A549 (cell line): ENCODE measurements around the gene SLC37A2. TPM values are rescaled to one million over a fixed set of nuclear protein-coding genes. Genes with fewer than 3 reads are reported as not detected.

Experiments
- ATAC-seq, 2 experiments: fragments of 200-7000 bp in 1 of 2; fragments of >200 bp in 1 of 2; cut with Nextera tagmentation in 1 of 2; cut with Tn5 transposase in 1 of 2; 3 replicates each; pipeline versions ENCODE4 v1.8.0 to v1.9.1; 2018 to 2020; ENCODE audit warnings: mild to moderate bottlenecking in 1 of 2, moderate library complexity in 1 of 2
- CTCF ChIA-PET: fragments of 300-600 bp; sonication (Branson Sonifier 250); formaldehyde crosslinking; extraction: SDS; loops from one replicate; lab custom pipeline; 2021; ENCODE audit warnings: antibody characterized with exemption, inconsistent platforms; lab: Yijun Ruan, JAX
- POLR2A ChIA-PET: fragments of 350-600 bp; formaldehyde crosslinking; extraction: SDS; loops from one replicate; lab custom pipeline; 2021; ENCODE audit warnings: antibody characterized with exemption, inconsistent platforms; lab: Yijun Ruan, JAX
- DNase-seq, 2 experiments: peaks; one replicate each; pipeline versions ENCODE4 v3.0.0 to v3.0.0-alpha.2; 2011 to 2016; ENCODE audit warnings: low read depth in 1 of 2, low spot score in 1 of 2
- FAIRE-seq: peaks from 2 replicates; lab custom pipeline; 2011; peaks lifted over from hg19 to GRCh38; lab: Jason Lieb, UNC
- H3K27ac ChIP-seq, 2 experiments: fragments of >200 bp; sonication (Bioruptor Twin); formaldehyde crosslinking; 3 replicates each; pipeline ENCODE4 v1.5.1; 2016 to 2017
- H3K4me1 ChIP-seq: fragments of >200 bp; sonication (Bioruptor Twin); formaldehyde crosslinking; 3 replicates; pipeline ENCODE4 v1.6.1; 2016
- H3K4me2 ChIP-seq: fragments of >200 bp; sonication (Bioruptor Twin); formaldehyde crosslinking; 3 replicates; pipeline ENCODE4 v1.6.1; 2016
- H3K4me3 ChIP-seq: fragments of >200 bp; sonication (Bioruptor Twin); formaldehyde crosslinking; 3 replicates; pipeline ENCODE4 v1.5.1; 2016
- H3K9me3 ChIP-seq: fragments of >200 bp; sonication (Bioruptor Twin); formaldehyde crosslinking; 3 replicates; pipeline ENCODE4 v1.6.1; 2016
- ATOH8 ChIP-seq: fragments of 250-450 bp; sonication (Bioruptor Pico); IDR thresholded peaks from 2 replicates; pipeline ENCODE4 v1.5.0; 2020; ENCODE audit warnings: low read depth, mild to moderate bottlenecking, moderate library complexity
- CBX8 ChIP-seq: fragments of 200-600 bp; sonication (generic); IDR thresholded peaks from 2 replicates; pipeline ENCODE4 v1.6.1; 2016
- CEBPB ChIP-seq, 2 experiments: fragments of >200 bp in 1 of 2; sonication (Bioruptor Twin) in 1 of 2; formaldehyde crosslinking in 1 of 2; IDR thresholded peaks; 2 replicates each; pipeline ENCODE4 v1.6.1; 2012 to 2016
- CHD2 ChIP-seq: fragments of 150-350 bp; IDR thresholded peaks from 2 replicates; pipeline ENCODE4 v1.6.1; 2014; ENCODE audit warnings: low read length; ENCODE audit not compliant: partially characterized antibody
- CHD4 ChIP-seq: fragments of 200-600 bp; sonication (generic); IDR thresholded peaks from 2 replicates; pipeline ENCODE4 v1.6.1; 2016; ENCODE audit warnings: antibody characterized with exemption, mild to moderate bottlenecking, borderline replicate concordance
- CTCF ChIP-seq: fragments of >200 bp; sonication (Bioruptor Twin); formaldehyde crosslinking; IDR thresholded peaks from 3 replicates; pipeline ENCODE4 v1.5.1; 2016
- ESRRA ChIP-seq: fragments of 150-350 bp; IDR thresholded peaks from 2 replicates; pipeline ENCODE4 v1.6.1; 2014; ENCODE audit warnings: mild to moderate bottlenecking, low read length, borderline replicate concordance
- FOSB ChIP-seq: fragments of 250-450 bp; sonication (Bioruptor Pico); IDR thresholded peaks from 2 replicates; pipeline ENCODE4 v1.5.0; 2020; ENCODE audit warnings: mild to moderate bottlenecking, moderate library complexity
- HDAC2 ChIP-seq: fragments of 200-600 bp; sonication (generic); IDR thresholded peaks from 2 replicates; pipeline ENCODE4 v1.6.1; 2016
- HOXB13 ChIP-seq: fragments of 250-450 bp; sonication (Bioruptor Pico); IDR thresholded peaks from 2 replicates; pipeline ENCODE4 v1.5.0; 2020; ENCODE audit warnings: low read depth, mild to moderate bottlenecking, moderate library complexity
- HOXB5 ChIP-seq: fragments of 250-450 bp; sonication (Bioruptor Pico); IDR thresholded peaks from 2 replicates; pipeline ENCODE4 v1.5.0; 2020; ENCODE audit warnings: mild to moderate bottlenecking, moderate library complexity
- JUN ChIP-seq, 2 experiments: fragments of >200 bp; sonication (Bioruptor Twin); formaldehyde crosslinking; IDR thresholded peaks; 2 replicates in 1 of 2; 3 replicates in 1 of 2; pipeline ENCODE4 v1.6.1; 2016 to 2017
- JUNB ChIP-seq: fragments of >200 bp; sonication (Bioruptor Twin); formaldehyde crosslinking; IDR thresholded peaks from 2 replicates; pipeline ENCODE4 v1.6.1; 2016
- MAFK ChIP-seq: fragments of 450-650 bp; IDR thresholded peaks from 2 replicates; pipeline ENCODE4 v1.6.1; 2014; ENCODE audit not compliant: partially characterized antibody
- NR3C1 ChIP-seq: fragments of >200 bp; sonication (Bioruptor Twin); formaldehyde crosslinking; IDR thresholded peaks from 3 replicates; pipeline ENCODE4 v1.6.1; 2017
- PBX3 ChIP-seq: IDR thresholded peaks from 2 replicates; pipeline ENCODE4 v1.6.1; 2012
- PHF8 ChIP-seq: fragments of 200-600 bp; sonication (generic); IDR thresholded peaks from 2 replicates; pipeline ENCODE4 v1.6.1; 2016; ENCODE audit warnings: low read depth, mild to moderate bottlenecking, antibody characterized with exemption, moderate library complexity, borderline replicate concordance
- POLR2A ChIP-seq: IDR thresholded peaks from 2 replicates; pipeline ENCODE4 v1.6.1; 2012; ENCODE audit warnings: mild to moderate bottlenecking, low read length
- RARB ChIP-seq: fragments of 250-450 bp; sonication (Bioruptor Pico); IDR thresholded peaks from 2 replicates; pipeline ENCODE4 v1.8.0; 2021; ENCODE audit warnings: mild to moderate bottlenecking, moderate library complexity
- RCOR1 ChIP-seq: fragments of 150-350 bp; IDR thresholded peaks from 2 replicates; pipeline ENCODE4 v1.6.1; 2014; ENCODE audit warnings: antibody characterized with exemption, low read length, low read depth
- RFX5 ChIP-seq: fragments of 450-650 bp; IDR thresholded peaks from 2 replicates; pipeline ENCODE4 v1.7.1; 2014; ENCODE audit warnings: antibody characterized with exemption, mild to moderate bottlenecking, moderate library complexity
- RNF2 ChIP-seq: fragments of 200-600 bp; sonication (generic); IDR thresholded peaks from 2 replicates; pipeline ENCODE4 v1.6.1; 2016; ENCODE audit warnings: low read depth, mild to moderate bottlenecking, antibody characterized with exemption, moderate library complexity, borderline replicate concordance
- SMC3 ChIP-seq: fragments of >200 bp; sonication (Bioruptor Twin); formaldehyde crosslinking; IDR thresholded peaks from 3 replicates; pipeline ENCODE4 v1.6.1; 2018; ENCODE audit warnings: inconsistent platforms
- TP53 ChIP-seq: fragments of 250-450 bp; sonication (Bioruptor Pico); IDR thresholded peaks from 2 replicates; pipeline ENCODE4 v1.5.0; 2021; ENCODE audit warnings: mild to moderate bottlenecking, moderate library complexity
- USF2 ChIP-seq: fragments of 450-650 bp; IDR thresholded peaks from 2 replicates; pipeline ENCODE4 v1.6.1; 2014; ENCODE audit warnings: antibody characterized with exemption
- ZFP36 ChIP-seq: fragments of 450-650 bp; IDR thresholded peaks from 2 replicates; pipeline ENCODE4 v1.6.1; 2014; ENCODE audit warnings: borderline replicate concordance; ENCODE audit not compliant: partially characterized antibody
- ZNF302 ChIP-seq: fragments of 250-450 bp; sonication (Bioruptor Pico); IDR thresholded peaks from 2 replicates; pipeline ENCODE4 v1.9.0; 2021; ENCODE audit warnings: inconsistent platforms, mild to moderate bottlenecking, moderate library complexity
- ZSCAN20 ChIP-seq: fragments of 250-450 bp; sonication (Bioruptor Pico); IDR thresholded peaks from 2 replicates; pipeline ENCODE4 v1.8.0; 2022; ENCODE audit warnings: mild to moderate bottlenecking, moderate library complexity
- WGBS: methylation state at CpG from one replicate; pipeline ENCODE4 v1.1.6; 2017; ENCODE audit errors: missing lambda C conversion rate; 5-methylcytosine and 5-hydroxymethylcytosine counted together
- polyA plus RNA-seq, 4 experiments: library from polyadenylated mRNA; depleted of rRNA in 3 of 4; stranded (reverse); fragments of >200 nt; fragmentation: RNase III in 1 of 4; extraction: RNeasy Plus Mini Kit Qiagen cat#74134 plus additional on column Dnase treatment in 1 of 4; gene quantifications; 2 replicates in 3 of 4; 3 replicates in 1 of 4; pipeline ENCODE4 v1.2.3, GENCODE V29; 2011 to 2017

SLC37A2 gene
- polyA plus RNA-seq, 2 of the 4 experiments (the other 2 are of a cell fraction): 0.13 to 0.14 TPM

- WGBS: 17% methylated on average over 4 of the region's 4 CpGs
- no peaks in the 10 kb centered on the region for H3K4me1 ChIP-seq
- no peak overlapping the region for H3K4me2 ChIP-seq
- POLR2A ChIA-PET: no interaction called here
- DNase-seq (no peak), ATAC-seq (no peak), FAIRE-seq (no peak)
- TF ChIP-seq POLR2A: no peak
- TF ChIP-seq ATOH8 (CRISPR knock-in tag): no peak
- TF ChIP-seq CEBPB (IDR thresholded peaks at IDR 0.05): no peak
- no peak for TF ChIP-seq JUN (IDR thresholded peaks at IDR 0.05)
- no peak for TF ChIP-seq USF2
- TF ChIP-seq FOSB (CRISPR knock-in tag): no peak
- no peak overlapping the region for H3K4me3 ChIP-seq
- CTCF ChIA-PET: interaction anchor here (0.6 to 3.0 kb wide), 2 partner anchors 13 to 130 kb away, joined by 4 to 17 read pairs; no protein-coding TSS in a partner anchor
- peaks cover 4% of the 10 kb centered on the region; the same call in 2 of the 3 replicates for H3K9me3 ChIP-seq
- no peak overlapping the region for H3K27ac ChIP-seq
Observed at GRCh38 chr11:125128450-125128849, 65.3 kb downstream of the SLC37A2 start.

GRCh38 chr11:125129316-125129993, 66.3 kb downstream of the SLC37A2 start:
- POLR2A ChIA-PET: no interaction called here
- WGBS: 52% methylated on average over 22 of the region's 22 CpGs
- H3K4me3 ChIP-seq: no peak overlapping the region
- CTCF ChIA-PET: interaction anchor here (1.0 kb wide), 1 partner anchor 13 kb away, joined by 3 read pairs; no protein-coding TSS in a partner anchor
- FAIRE-seq (no peak), ATAC-seq (no peak)
- 0 out of 3 replicates have a peak overlapping the region, but pooled peaks have one; percentile 11 for H3K4me2 ChIP-seq
- H3K9me3 ChIP-seq: no peaks in the 10 kb centered on the region
- TF ChIP-seq RNF2 (no peak), SMC3 (no peak), CHD4 (no peak), PHF8 (no peak), TP53 (CRISPR knock-in tag) (no peak), ZFP36 (no peak), HDAC2 (no peak), FOSB (CRISPR knock-in tag) (no peak), ATOH8 (CRISPR knock-in tag) (no peak), RCOR1 (no peak), MAFK (no peak), HOXB13 (CRISPR knock-in tag) (no peak), HOXB5 (CRISPR knock-in tag) (no peak), RARB (no peak), RFX5 (no peak), USF2 (no peak), ESRRA (no peak)
- TF ChIP-seq, all 56 proteins: peak for 0
- Histone ChIP-seq H3K4me1 (no peaks in the 10 kb centered on the region), H3K27ac (no peak overlapping the region)
- DNase-seq: no peak

- Histone ChIP-seq H3K27ac (no peak overlapping the region), H3K4me3 (no peak overlapping the region), H3K4me2 (no peak overlapping the region), H3K4me1 (no peaks in the 10 kb centered on the region), H3K9me3 (no peaks in the 10 kb centered on the region)
- ATAC-seq: no peak
- POLR2A ChIA-PET: no interaction called here
- WGBS: 0% methylated on average over 1 of the region's 1 CpG
- no peak for DNase-seq
- CTCF ChIA-PET: interaction anchor here (2.0 kb wide), 1 partner anchor 8 kb away, joined by 5 read pairs; no protein-coding TSS in a partner anchor
- FAIRE-seq: no peak
- TF ChIP-seq CBX8 (no peak), MAFK (no peak), JUNB (no peak), ZSCAN20 (CRISPR knock-in tag) (no peak), CTCF (no peak), NR3C1 (no peak), CHD2 (no peak), HOXB5 (CRISPR knock-in tag) (no peak), PBX3 (no peak), ZNF302 (CRISPR knock-in tag) (no peak)
Observed at GRCh38 chr11:125132071-125132470, 69.0 kb downstream of the SLC37A2 start.
